ENCODE measurements around the gene YY2. TPM values are rescaled to one million over a fixed set of nuclear protein-coding genes. Genes with fewer than 3 reads are reported as not detected.

YY2 gene
- total and polyA plus RNA-seq, 9 of the 15 experiments (the other 6 are each of a cell fraction or from before 2014, with no cell fraction given) = 0.77 to 2.2 (median 1.1) TPM

- peak; percentile 93 to 98; a peak in 3 of 4 replicates for TF ChIP-seq UBTF (IDR thresholded peaks at IDR 0.05; ENCODE audit: borderline replicate concordance in 1 of 2, low read depth in 2 of 2, low read length in 2 of 2)
- 0 out of 2 replicates have a peak, but pooled peaks have one; percentile 37 for TF ChIP-seq ZNF384 (IDR thresholded peaks at IDR 0.05; ENCODE audit: low read depth, low read length)
- TF ChIP-seq PHF20 (IDR thresholded peaks at IDR 0.05; ENCODE audit: partially characterized antibody) = peak; percentile 94
- TF ChIP-seq NCOA6 (IDR thresholded peaks at IDR 0.05) = peak; percentile 76
- TF ChIP-seq PHF21A (IDR thresholded peaks at IDR 0.05; ENCODE audit: borderline replicate concordance, low read depth) = peak; percentile 79; the same call in 1 of the 2 replicates
- 0 out of 2 replicates have a peak, but pooled peaks have one; percentile 19 for TF ChIP-seq LCOR (CRISPR knock-in tag; IDR thresholded peaks at IDR 0.05)
- peak; percentile 25; the same call in 1 of the 2 replicates for TF ChIP-seq L3MBTL2 (IDR thresholded peaks at IDR 0.05)
- peak; percentile 85 for TF ChIP-seq POLR2A (conservative IDR thresholded peaks at IDR 0.05)
- TF ChIP-seq ZKSCAN1 (IDR thresholded peaks at IDR 0.05; ENCODE audit: low read depth, low read length) = peak; percentile 58; the same call in 1 of the 2 replicates
- no peak for TF ChIP-seq SMARCB1 (IDR thresholded peaks at IDR 0.05; ENCODE audit: insufficient read length, low read depth)
- TF ChIP-seq HDAC2 (IDR thresholded peaks at IDR 0.05) = peak; percentile 54; the same call in 1 of the 2 replicates
- TF ChIP-seq JUND (IDR thresholded peaks at IDR 0.05; ENCODE audit: borderline replicate concordance, low read depth, low read length) = peak; percentile 74
- TF ChIP-seq JUND (tag; IDR thresholded peaks at IDR 0.05; ENCODE audit: borderline replicate concordance, low read depth, low read length) = peak; percentile 37; the same call in 1 of the 3 replicates
- peak; percentile 69 for TF ChIP-seq SAP30 (IDR thresholded peaks at IDR 0.05; ENCODE audit: borderline replicate concordance, insufficient read depth, low read depth, low read length, poor library complexity, severe bottlenecking)
- peak; percentile 60; the same call in 1 of the 2 replicates for TF ChIP-seq ZBTB33 (CRISPR knock-in tag; IDR thresholded peaks at IDR 0.05)
- TF ChIP-seq POLR2AphosphoS5 (IDR thresholded peaks at IDR 0.05; ENCODE audit: control insufficient read depth, insufficient read depth, low read depth, low read length) = peak; percentile 84
- peak; percentile 31 for TF ChIP-seq CCNT2 (IDR thresholded peaks at IDR 0.05; ENCODE audit: borderline replicate concordance, extremely low read depth, insufficient read length, low read depth, low read length)
- peak in 1 of 2 experiments; percentile 20 for TF ChIP-seq E2F6 (IDR thresholded peaks at IDR 0.05; ENCODE audit: borderline replicate concordance in 1 of 2, extremely low read depth in 1 of 2, insufficient read depth in 1 of 2, insufficient read length in 1 of 2, low read depth in 1 of 2, low read length in 1 of 2, poor library complexity in 1 of 2, severe bottlenecking in 1 of 2)
- no peak for TF ChIP-seq ZNF408 (CRISPR knock-in tag; IDR thresholded peaks at IDR 0.05; ENCODE audit: low read depth)
- peak; percentile 35; the same call in 1 of the 2 replicates for TF ChIP-seq CC2D1A (IDR thresholded peaks at IDR 0.05)
- TF ChIP-seq ZNF282 (CRISPR knock-in tag; IDR thresholded peaks at IDR 0.05) = 0 out of 2 replicates have a peak, but pooled peaks have one; percentile 49
Observed at GRCh38 chrX:21839334-21840192, 16.2 kb upstream of the YY2 start, which contains the start of gene MBTPS2 (continued).

Measured in K562 (cell line).